Neural progenitor cell (in vitro differentiated cells): ENCODE results near the gene HOXB9.

Source experiments
- CTCF ChIP-seq: fragments of 200-600 bp; sonication (generic); IDR thresholded peaks from 2 replicates; pipeline ENCODE4 v1.5.1; 2017; ENCODE audit warnings: antibody characterized with exemption, mild to moderate bottlenecking
- EZH2 ChIP-seq: fragments of 200-600 bp; sonication (generic); IDR thresholded peaks from 2 replicates; pipeline ENCODE4 v1.6.1; 2017; ENCODE audit warnings: antibody characterized with exemption, mild to moderate bottlenecking, moderate library complexity
- EZH2phosphoT487 ChIP-seq: fragments of 200-600 bp; sonication (generic); IDR thresholded peaks from 2 replicates; pipeline ENCODE4 v1.6.1; 2017; ENCODE audit warnings: antibody characterized with exemption

GRCh38 chr17:48617471-48618255 lies 8.5 kb downstream of the HOXB9 start:
- TF ChIP-seq CTCF (no peak), EZH2 (no peak), EZH2phosphoT487 (no peak)
